Muscle layer of duodenum (tissue), 2 donors: Measurements from ENCODE around the gene ACSS3.

Experiments used
- H3K27ac ChIP-seq: one replicate; pipeline ENCODE4 v1.7.0; 2013; ENCODE audit warnings: mild to moderate bottlenecking, low read length
- H3K27me3 ChIP-seq: one replicate; pipeline ENCODE4 v1.7.0; 2013; ENCODE audit warnings: low read depth, mild to moderate bottlenecking, control low read depth, low read length
- H3K36me3 ChIP-seq, 2 donors: one replicate each; pipeline ENCODE4 v1.7.0; 2013; ENCODE audit warnings: low read length in 2 of 2, control low read depth in 1 of 2, mild to moderate bottlenecking in 1 of 2; ENCODE audit not compliant: insufficient read depth in 2 of 2, control insufficient read depth in 1 of 2
- H3K4me1 ChIP-seq, 2 donors: one replicate each; pipeline ENCODE4 v1.7.0; 2013; ENCODE audit warnings: low read length in 2 of 2, mild to moderate bottlenecking in 2 of 2, control low read depth in 1 of 2, moderate library complexity in 1 of 2; ENCODE audit not compliant: insufficient read depth in 2 of 2, control insufficient read depth in 1 of 2
- H3K4me3 ChIP-seq, 2 donors: one replicate each; pipeline ENCODE4 v1.7.0; 2013; ENCODE audit warnings: low read length in 2 of 2, low read depth in 1 of 2, mild to moderate bottlenecking in 1 of 2
- H3K9me3 ChIP-seq, 2 donors: one replicate each; pipeline ENCODE4 v1.7.0; 2013; ENCODE audit warnings: low read length in 2 of 2, control low read depth in 1 of 2, mild to moderate bottlenecking in 1 of 2; ENCODE audit not compliant: control insufficient read depth in 1 of 2
- donor health status: healthy.

ACSS3 gene

DNA sequence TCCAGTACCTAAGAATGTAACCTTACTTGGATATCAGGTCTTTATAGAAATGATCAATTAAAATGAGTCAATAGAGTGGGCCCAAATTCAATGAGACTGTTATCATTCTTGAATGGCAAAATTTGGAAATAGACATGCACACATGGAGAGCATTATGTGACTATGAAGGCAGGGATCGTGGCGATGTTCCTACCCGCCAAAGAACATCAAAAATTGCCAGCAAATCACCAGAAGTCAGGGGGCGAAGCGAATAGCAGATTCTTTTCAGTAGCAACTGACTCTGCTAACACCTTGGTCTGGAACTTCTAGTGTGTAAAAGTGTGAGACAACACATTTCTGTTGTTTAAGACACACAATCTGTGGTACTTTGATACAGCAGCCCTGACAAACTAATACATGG, 192.5 kb downstream of the ACSS3 start:
- Histone ChIP-seq H3K4me1 (no peaks in the 10 kb centered on the region), H3K36me3 (no peaks in the 10 kb centered on the region), H3K4me3 (no peak overlapping the region), H3K9me3 (no peaks in the 10 kb centered on the region), H3K27me3 (no peaks in the 10 kb centered on the region), H3K27ac (no peak overlapping the region)

DNA sequence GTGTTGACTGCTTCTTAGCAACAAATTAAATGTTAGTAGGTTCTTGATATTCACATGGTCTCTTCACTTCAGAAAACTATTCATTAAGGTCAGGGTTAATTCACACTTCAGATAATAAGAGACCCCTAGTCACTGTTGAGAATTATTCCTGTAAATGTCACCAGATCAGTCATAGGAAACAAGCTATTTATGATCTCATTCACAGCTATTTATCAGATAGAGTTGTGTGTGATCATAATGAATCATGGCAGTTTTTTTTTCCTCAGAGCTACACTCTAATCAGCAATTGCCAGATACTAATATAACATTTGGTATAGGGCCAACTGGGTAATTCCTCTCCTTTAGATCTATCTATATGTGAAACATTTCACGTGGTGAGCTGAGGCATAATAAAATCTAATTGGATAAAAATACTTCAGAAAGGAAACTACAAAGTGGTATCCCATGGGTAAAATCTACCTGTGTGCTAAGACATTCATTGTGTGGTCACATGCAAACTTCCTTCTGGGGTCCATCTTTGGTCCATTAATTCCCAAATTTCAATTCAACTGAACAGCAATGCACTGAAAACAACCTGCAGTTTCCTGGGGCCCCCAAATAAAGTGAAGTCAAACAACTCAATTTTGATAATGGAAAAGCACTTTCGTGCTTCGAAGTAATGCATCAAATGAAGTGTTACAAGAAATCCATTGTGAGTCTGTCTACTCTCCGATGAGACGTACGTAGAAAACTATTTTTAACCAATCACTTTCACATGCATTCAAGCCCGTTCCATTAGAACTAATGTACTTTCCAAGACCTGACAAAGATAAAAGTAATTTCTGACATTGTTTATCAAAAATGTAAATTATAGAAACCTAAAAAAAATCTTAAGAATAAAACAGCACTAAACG, 197.0 kb downstream of the ACSS3 start:
- Histone ChIP-seq H3K9me3 (no peaks in the 10 kb centered on the region), H3K36me3 (no peaks in the 10 kb centered on the region), H3K27ac (no peak overlapping the region), H3K27me3 (no peaks in the 10 kb centered on the region), H3K4me3 (no peak overlapping the region), H3K4me1 (no peaks in the 10 kb centered on the region)

DNA sequence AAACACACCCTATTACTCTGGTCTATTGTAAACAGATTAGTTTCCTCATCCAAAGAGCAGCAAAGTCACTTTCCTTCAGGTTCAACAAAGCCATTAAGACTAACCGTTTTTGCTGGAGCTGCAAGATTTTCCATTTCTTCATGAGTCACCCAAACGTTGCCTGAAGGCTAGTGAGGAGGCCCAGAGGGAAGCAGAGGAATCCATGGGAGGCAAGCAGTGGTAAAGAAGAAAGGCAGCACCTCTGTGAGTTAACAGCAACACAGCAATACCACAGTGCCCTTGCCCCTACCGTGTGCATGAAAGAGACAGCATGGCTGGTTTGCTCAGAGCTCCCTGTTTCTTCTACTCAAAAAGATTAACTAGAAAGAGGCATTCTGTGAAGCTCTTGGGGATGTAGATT, 206.3 kb downstream of the ACSS3 start:
- H3K4me3 ChIP-seq, result no peak overlapping the region
- H3K27me3 ChIP-seq, result no peaks in the 10 kb centered on the region

DNA sequence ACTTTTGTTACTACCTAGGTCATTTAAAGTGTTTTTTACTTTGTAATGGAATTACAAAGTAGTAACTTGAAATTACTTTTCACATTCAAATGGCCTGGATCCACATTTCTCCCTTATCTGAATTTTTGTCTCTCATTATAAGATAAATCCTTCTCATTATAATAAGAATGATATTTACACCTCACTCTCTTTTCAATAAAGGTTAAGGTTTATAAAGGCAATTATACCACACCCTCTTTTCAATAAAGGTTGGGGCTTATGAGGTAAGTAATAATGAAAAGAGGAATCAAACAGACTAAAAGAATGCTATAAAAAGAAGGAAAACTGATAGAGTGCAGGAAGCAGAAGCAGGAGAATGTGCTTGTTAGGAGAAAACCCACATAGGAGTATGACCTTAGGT, 210.8 kb downstream of the ACSS3 start:
- Histone ChIP-seq H3K4me1 (no peaks in the 10 kb centered on the region), H3K9me3 (no peaks in the 10 kb centered on the region), H3K27ac (no peak overlapping the region), H3K27me3 (no peaks in the 10 kb centered on the region), H3K36me3 (no peaks in the 10 kb centered on the region), H3K4me3 (no peak overlapping the region)

More for the DNA sequence above, 206.3 kb downstream of the ACSS3 start:
- H3K4me1 ChIP-seq, result no peaks in the 10 kb centered on the region
- H3K36me3 ChIP-seq, result no peaks in the 10 kb centered on the region
- H3K27ac ChIP-seq, result no peak overlapping the region
- H3K9me3 ChIP-seq, result no peaks in the 10 kb centered on the region

DNA sequence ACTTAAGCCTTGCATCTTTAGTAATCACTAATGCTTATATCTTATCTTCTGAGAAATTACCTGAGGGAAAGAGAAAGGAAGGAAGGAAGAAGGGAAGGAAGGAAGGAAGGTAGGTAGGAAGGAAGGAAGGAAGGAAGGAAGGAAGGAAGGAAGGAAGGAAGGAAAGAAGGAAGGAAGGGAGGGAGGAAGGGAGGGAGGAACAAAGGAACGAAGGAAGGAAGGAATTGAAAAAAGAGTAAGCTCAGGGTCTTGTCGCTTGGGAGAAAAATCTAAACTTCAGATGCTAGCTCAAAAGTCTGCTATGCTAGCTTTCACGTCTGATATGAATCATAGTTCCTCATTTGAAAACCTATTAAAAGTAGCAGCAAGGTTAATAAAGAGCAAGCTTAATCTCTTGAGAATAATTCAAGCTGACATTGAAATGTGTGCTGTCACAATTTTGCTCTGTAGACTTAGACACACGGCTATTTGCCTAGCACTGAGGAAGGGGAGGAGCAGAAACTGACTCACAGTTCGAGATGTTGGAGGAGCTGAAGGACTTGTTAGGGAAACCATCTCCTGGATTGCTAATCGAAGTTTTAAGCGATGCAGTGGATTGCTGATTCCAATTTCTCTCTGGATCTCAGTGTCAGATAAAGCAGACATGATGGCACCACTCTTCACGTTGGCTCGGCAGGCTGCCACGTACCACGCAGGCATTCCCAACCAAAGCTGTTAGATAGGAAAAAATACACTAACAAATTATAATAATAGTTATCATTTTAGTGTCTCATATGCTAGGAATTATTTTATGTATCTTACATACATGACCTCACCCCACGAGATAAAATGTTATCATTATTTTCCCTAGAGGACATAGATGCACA, 216.7 kb downstream of the ACSS3 start:
- Histone ChIP-seq H3K27me3 (no peaks in the 10 kb centered on the region), H3K27ac (no peak overlapping the region), H3K36me3 (no peaks in the 10 kb centered on the region), H3K9me3 (no peaks in the 10 kb centered on the region), H3K4me3 (no peak overlapping the region), H3K4me1 (no peaks in the 10 kb centered on the region)

DNA sequence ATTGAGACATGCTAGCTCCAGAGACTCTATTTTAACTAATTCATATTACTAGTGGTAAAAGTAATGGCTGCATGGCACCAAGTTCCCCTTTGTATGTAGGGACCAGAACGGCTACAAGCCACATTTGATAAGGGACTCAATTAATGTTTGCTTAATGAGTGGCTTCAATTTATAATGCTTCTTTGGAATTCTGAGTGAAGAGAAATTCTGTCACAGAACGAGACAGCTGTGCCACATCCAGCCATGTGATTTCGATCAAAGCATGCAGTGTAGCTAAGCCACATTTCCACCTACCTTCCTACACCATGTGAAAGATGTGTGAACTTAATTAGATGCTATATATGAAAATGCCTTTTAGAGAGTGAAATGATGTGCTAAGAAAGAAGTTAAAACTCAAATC, 217.4 kb downstream of the ACSS3 start:
- H3K27ac ChIP-seq, result no peak overlapping the region
- no peak overlapping the region for H3K4me3 ChIP-seq
- no peaks in the 10 kb centered on the region for H3K27me3 ChIP-seq
- no peaks in the 10 kb centered on the region for H3K36me3 ChIP-seq
- no peaks in the 10 kb centered on the region for H3K4me1 ChIP-seq
- no peaks in the 10 kb centered on the region for H3K9me3 ChIP-seq

DNA sequence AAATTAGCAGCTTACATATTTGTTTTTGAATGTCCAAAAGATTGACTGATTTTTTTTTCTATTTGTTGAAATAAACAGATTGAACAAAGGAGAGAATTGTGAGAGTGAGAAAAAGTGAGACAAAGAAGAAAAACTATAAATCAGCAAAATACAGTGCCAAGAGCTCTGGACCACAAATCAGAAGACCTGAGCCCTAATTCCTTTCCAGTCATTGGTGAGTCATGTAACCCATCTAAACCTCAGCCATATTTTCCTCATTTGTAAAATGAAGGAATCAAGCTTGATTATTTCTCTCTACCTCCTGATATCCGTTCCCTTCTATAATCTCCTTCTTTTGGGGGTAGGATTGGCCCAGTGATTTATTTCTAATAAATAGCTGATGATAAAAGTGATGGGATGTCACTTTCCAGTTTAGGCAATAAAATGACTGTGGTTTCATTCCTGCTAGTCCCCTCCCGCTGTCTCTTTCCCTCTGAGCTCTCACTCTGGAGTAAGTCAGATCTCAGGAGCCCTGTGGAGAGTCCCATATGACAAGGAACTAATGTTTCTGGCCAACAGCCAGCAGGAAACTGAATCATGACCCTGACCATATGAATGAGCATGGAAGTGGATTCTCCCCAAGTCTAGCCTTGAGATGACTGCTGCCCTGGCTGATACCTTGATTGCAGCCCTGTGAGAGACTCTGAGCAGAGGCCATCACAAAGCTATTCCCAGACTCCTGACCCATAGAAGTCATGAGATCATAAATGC, 218.9 kb downstream of the ACSS3 start:
- no peaks in the 10 kb centered on the region for H3K4me1 ChIP-seq
- no peak overlapping the region for H3K4me3 ChIP-seq
- no peaks in the 10 kb centered on the region for H3K27me3 ChIP-seq
- no peak overlapping the region for H3K27ac ChIP-seq
- no peaks in the 10 kb centered on the region for H3K36me3 ChIP-seq
- no peaks in the 10 kb centered on the region for H3K9me3 ChIP-seq

DNA sequence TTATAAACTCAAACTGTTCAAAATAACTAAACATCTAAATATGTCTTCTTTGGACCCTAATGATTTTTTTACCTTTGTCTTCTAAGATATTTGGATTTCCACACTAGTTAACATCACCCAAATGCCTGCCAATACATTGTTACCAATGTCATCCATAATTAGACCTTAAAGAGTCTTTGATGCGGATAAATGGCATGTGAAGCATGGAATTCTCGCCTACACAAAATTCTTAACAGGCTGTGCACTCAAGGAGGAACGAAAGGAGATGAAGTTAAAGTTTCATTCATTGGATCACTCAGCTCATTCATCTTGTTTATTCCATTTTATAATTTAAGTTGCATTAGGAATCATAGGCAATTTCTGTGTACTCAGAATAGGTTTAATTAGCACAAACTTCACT, 219.7 kb downstream of the ACSS3 start:
- H3K27ac ChIP-seq, result no peak overlapping the region
- H3K4me3 ChIP-seq, result no peak overlapping the region
- H3K36me3 ChIP-seq, result no peaks in the 10 kb centered on the region
- no peaks in the 10 kb centered on the region for H3K9me3 ChIP-seq
- H3K4me1 ChIP-seq, result no peaks in the 10 kb centered on the region
- H3K27me3 ChIP-seq, result no peaks in the 10 kb centered on the region

DNA sequence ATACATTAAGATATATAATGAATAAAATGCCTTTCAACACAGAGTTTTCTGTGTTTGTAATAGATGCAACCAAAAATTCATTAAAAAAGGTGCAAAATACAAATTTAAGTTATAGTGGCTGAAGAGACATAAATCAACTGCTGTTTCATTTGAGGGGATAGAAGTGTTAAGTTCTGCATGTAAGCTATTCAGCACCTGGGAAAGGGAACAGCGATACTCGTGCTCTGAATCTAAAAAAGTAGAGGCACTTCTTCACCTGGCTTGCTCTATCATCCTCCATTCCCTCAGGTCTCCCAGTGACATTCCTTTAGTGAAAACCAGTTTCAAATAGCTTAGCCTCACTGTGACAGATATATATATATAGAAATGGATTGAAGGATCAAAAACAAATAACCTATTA, 222.6 kb downstream of the ACSS3 start:
- Histone ChIP-seq H3K9me3 (no peaks in the 10 kb centered on the region), H3K36me3 (no peaks in the 10 kb centered on the region), H3K4me3 (no peak overlapping the region), H3K27me3 (no peaks in the 10 kb centered on the region), H3K27ac (no peak overlapping the region), H3K4me1 (no peaks in the 10 kb centered on the region)

DNA sequence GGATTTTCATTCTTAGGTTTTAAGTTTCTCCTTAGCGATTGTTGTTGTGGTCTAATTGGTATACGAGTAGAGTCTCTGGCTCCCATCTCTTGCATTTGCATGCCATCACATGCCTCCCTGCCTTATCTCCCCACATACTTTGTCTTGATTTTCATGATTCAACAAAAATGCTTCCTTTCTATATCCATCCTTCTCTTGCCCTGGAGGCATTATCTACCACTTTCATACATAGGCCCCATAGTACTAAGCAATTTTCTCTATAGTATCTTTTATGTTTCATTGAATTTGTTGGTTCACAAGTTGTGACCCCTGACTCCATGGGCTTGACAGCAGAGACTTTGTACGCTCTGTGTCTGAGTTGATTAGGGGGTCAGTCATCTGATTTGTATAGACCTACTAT, 226.1 kb downstream of the ACSS3 start:
- no peaks in the 10 kb centered on the region for H3K9me3 ChIP-seq
- H3K4me3 ChIP-seq, result no peak overlapping the region
- H3K36me3 ChIP-seq, result no peaks in the 10 kb centered on the region
- no peaks in the 10 kb centered on the region for H3K27me3 ChIP-seq
- no peak overlapping the region for H3K27ac ChIP-seq
- no peaks in the 10 kb centered on the region for H3K4me1 ChIP-seq
